ENCODE measurements around the gene CHRNA4.

DNA sequence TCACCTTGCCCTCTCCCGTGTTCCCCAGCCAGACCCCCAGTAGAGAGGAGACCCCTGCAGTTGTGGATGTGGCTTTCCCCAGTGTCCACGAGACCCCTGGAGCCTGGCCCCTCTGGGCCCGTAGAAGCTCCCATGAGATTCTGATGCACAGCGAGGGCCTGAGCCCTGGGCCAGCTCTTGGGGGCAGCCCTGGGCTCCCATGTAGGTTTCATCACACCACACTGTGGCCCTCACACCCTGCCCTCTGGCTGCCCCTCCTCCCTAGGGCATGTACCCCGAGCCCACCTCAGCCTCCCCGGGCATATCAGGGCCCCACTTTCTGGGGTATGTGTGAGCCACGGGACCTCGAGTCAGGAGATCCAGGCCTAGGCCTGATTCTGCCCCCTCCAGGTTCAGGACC is 7.0 kb upstream of the CHRNA4 start:
- TF ChIP-seq, protein P1, sequence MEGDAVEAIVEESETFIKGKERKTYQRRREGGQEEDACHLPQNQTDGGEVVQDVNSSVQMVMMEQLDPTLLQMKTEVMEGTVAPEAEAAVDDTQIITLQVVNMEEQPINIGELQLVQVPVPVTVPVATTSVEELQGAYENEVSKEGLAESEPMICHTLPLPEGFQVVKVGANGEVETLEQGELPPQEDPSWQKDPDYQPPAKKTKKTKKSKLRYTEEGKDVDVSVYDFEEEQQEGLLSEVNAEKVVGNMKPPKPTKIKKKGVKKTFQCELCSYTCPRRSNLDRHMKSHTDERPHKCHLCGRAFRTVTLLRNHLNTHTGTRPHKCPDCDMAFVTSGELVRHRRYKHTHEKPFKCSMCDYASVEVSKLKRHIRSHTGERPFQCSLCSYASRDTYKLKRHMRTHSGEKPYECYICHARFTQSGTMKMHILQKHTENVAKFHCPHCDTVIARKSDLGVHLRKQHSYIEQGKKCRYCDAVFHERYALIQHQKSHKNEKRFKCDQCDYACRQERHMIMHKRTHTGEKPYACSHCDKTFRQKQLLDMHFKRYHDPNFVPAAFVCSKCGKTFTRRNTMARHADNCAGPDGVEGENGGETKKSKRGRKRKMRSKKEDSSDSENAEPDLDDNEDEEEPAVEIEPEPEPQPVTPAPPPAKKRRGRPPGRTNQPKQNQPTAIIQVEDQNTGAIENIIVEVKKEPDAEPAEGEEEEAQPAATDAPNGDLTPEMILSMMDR (conservative IDR thresholded peaks at IDR 0.05): no peak
- no peak for TF ChIP-seq ZFX (IDR thresholded peaks at IDR 0.05)

Measured in C4-2B (cell line).